K562 (cell line): Measurements from ENCODE around the gene EGFL6. TPM values are rescaled to one million over a fixed set of nuclear protein-coding genes. Genes with fewer than 3 reads are reported as not detected.

Experiments
- BACH1 ChIP-seq: fragments of 200-800 bp; sonication (Bioruptor generic); IDR thresholded peaks from 2 replicates; pipeline ENCODE4 v1.6.1; 2016; ENCODE audit warnings: missing genetic modification characterization, missing compliant biosample characterization
- CEBPG ChIP-seq, 3 experiments: fragments of 200-800 bp in 1 of 3; sonication (Bioruptor generic) in 1 of 3; sonication (generic) in 1 of 3; formaldehyde crosslinking in 1 of 3; IDR thresholded peaks in 2 of 3; conservative IDR thresholded peaks in 1 of 3; 2 replicates each; pipeline versions ENCODE4 v1.6.1 to v1.8.0; 2016 to 2022; ENCODE audit warnings: missing compliant biosample characterization in 2 of 3, missing genetic modification characterization in 2 of 3, mild to moderate bottlenecking in 1 of 3, missing genetic modification reagents in 1 of 3
- ELF4 ChIP-seq: fragments of 450-650 bp; formaldehyde crosslinking; IDR thresholded peaks from 2 replicates; pipeline ENCODE4 v1.4.0; 2022; ENCODE audit warnings: missing genetic modification characterization
- FOXK1 ChIP-seq: sonication (generic); formaldehyde crosslinking; IDR thresholded peaks from 2 replicates; pipeline ENCODE4 v1.8.0; 2022; ENCODE audit warnings: missing genetic modification reagents, mild to moderate bottlenecking, borderline replicate concordance
- GATAD2A ChIP-seq: fragments of 450-650 bp; IDR thresholded peaks from 2 replicates; pipeline ENCODE4 v1.6.1; 2017
- HDGF ChIP-seq: fragments of 450-650 bp; IDR thresholded peaks from 2 replicates; pipeline ENCODE4 v1.6.1; 2016
- HES1 ChIP-seq: fragments of 450-650 bp; IDR thresholded peaks from 2 replicates; pipeline ENCODE4 v1.6.1; 2016; ENCODE audit warnings: low read depth, mild to moderate bottlenecking, moderate library complexity
- HSF4 ChIP-seq: fragments of 250-450 bp; sonication (Bioruptor Pico); IDR thresholded peaks from 2 replicates; pipeline ENCODE4 v2.1.2; 2022; ENCODE audit warnings: mild to moderate bottlenecking, moderate library complexity, borderline replicate concordance
- MNT ChIP-seq, 2 experiments: fragments of 450-650 bp; conservative IDR thresholded peaks; 2 replicates each; pipeline ENCODE4 v1.6.1; 2017; ENCODE audit warnings: mild to moderate bottlenecking in 2 of 2, moderate library complexity in 2 of 2
- MTA2 ChIP-seq: fragments of 450-650 bp; IDR thresholded peaks from 2 replicates; pipeline ENCODE4 v1.6.1; 2016; ENCODE audit warnings: low read depth
- NCOR1 ChIP-seq: fragments of 450-650 bp; IDR thresholded peaks from 2 replicates; pipeline ENCODE4 v1.6.1; 2016; ENCODE audit warnings: mild to moderate bottlenecking, moderate library complexity
- NR2F6 ChIP-seq: fragments of 450-650 bp; formaldehyde crosslinking; IDR thresholded peaks from 2 replicates; pipeline ENCODE4 v1.4.0; 2020; ENCODE audit warnings: mild to moderate bottlenecking
- POLR2AphosphoS5 ChIP-seq: IDR thresholded peaks from 2 replicates; pipeline ENCODE4 v1.6.1; 2011; ENCODE audit warnings: mild to moderate bottlenecking, low read depth, low read length, moderate library complexity; ENCODE audit not compliant: control insufficient read depth, insufficient read depth
- RBM22 ChIP-seq: fragments of 200-400 bp; formaldehyde crosslinking; IDR thresholded peaks from 2 replicates; pipeline ENCODE4 v1.6.1; 2018; ENCODE audit warnings: low read length, low read depth; ENCODE audit not compliant: poor library complexity, severe bottlenecking
- SAFB2 ChIP-seq: fragments of 200-400 bp; formaldehyde crosslinking; IDR thresholded peaks from 2 replicates; pipeline ENCODE4 v1.6.1; 2018; ENCODE audit warnings: borderline replicate concordance, low read length, low read depth, moderate library complexity; ENCODE audit not compliant: severe bottlenecking
- SREBF2 ChIP-seq: sonication (generic); formaldehyde crosslinking; IDR thresholded peaks from 2 replicates; pipeline ENCODE4 v1.4.0; 2020; ENCODE audit warnings: mild to moderate bottlenecking, missing genetic modification reagents
- SRSF7 ChIP-seq: fragments of 200-400 bp; formaldehyde crosslinking; optimal IDR thresholded peaks from 2 replicates; pipeline ENCODE3; 2017; ENCODE audit warnings: mild to moderate bottlenecking, low read depth, low read length
- STAT6 ChIP-seq: sonication (generic); formaldehyde crosslinking; IDR thresholded peaks from 2 replicates; pipeline ENCODE4 v1.8.1; 2023; ENCODE audit warnings: mild to moderate bottlenecking, missing genetic modification reagents
- TEAD2 ChIP-seq: fragments of 450-650 bp; IDR thresholded peaks from 2 replicates; pipeline ENCODE4 v1.6.1; 2016; ENCODE audit warnings: missing genetic modification characterization, control low read depth, missing compliant biosample characterization
- USF2 ChIP-seq: sonication (generic); formaldehyde crosslinking; IDR thresholded peaks from 2 replicates; pipeline ENCODE4 v1.5.0; 2020; ENCODE audit warnings: missing genetic modification reagents
- ZNF133 ChIP-seq: fragments of 250-450 bp; sonication (Bioruptor Pico); IDR thresholded peaks from 2 replicates; pipeline ENCODE4 v1.4.0; 2020; ENCODE audit warnings: mild to moderate bottlenecking
- ZNF184 ChIP-seq: sonication (generic); formaldehyde crosslinking; IDR thresholded peaks from 2 replicates; pipeline ENCODE4 v1.5.0; 2020; ENCODE audit warnings: missing genetic modification reagents
- ZNF354B ChIP-seq: fragments of 250-450 bp; sonication (Bioruptor Pico); IDR thresholded peaks from 2 replicates; pipeline ENCODE4 v1.4.0; 2020
- ZNF507 ChIP-seq: conservative IDR thresholded peaks from 2 replicates; pipeline ENCODE4 v1.6.1; 2017; ENCODE audit warnings: missing genetic modification characterization, missing compliant biosample characterization
- ZNF75A ChIP-seq: fragments of 450-650 bp; formaldehyde crosslinking; IDR thresholded peaks from 2 replicates; pipeline ENCODE4 v1.4.0; 2020; ENCODE audit warnings: mild to moderate bottlenecking
- polyA plus RNA-seq, 8 experiments: library from polyadenylated mRNA; depleted of rRNA in 4 of 8; stranded (reverse) in 5 of 8; unstranded in 3 of 8; fragments of >200 nt; fragmentation: Nextera tagmentation in 2 of 8; fragmentation: Illumina TruSeq in 1 of 8; extraction: Ambion mirVana in 2 of 8; extraction: Trizol in 1 of 8; gene quantifications; 2 replicates each; pipeline versions ENCODE4 v1.2.1 to v1.2.3, GENCODE V29; 2011 to 2014; ENCODE audit warnings: inconsistent platforms in 1 of 8, missing spikeins in 1 of 8
- total RNA-seq, 7 experiments: library from RNA; depleted of rRNA in 6 of 7; stranded (reverse); fragments of >200 nt in 6 of 7; fragmentation: Illumina TruSeq in 2 of 7; extraction: Trizol in 2 of 7; gene quantifications; 2 replicates each; pipeline versions ENCODE4 v1.2.1 to v1.2.3, GENCODE V29; 2011 to 2021; ENCODE audit warnings: low replicate concordance in 1 of 7

The EGFL6 gene
- total and polyA plus RNA-seq, 9 of the 15 experiments (the other 6 are each of a cell fraction or from before 2014, with no cell fraction given): 0.01 TPM; not detected in 8

- no peak for TF ChIP-seq STAT6
- no peak for TF ChIP-seq NR2F6 (CRISPR knock-in tag)
- no peak for TF ChIP-seq ZNF184 (CRISPR knock-in tag)
- no peak for TF ChIP-seq HSF4 (CRISPR knock-in tag)
- TF ChIP-seq MTA2: peak; percentile 87
- peak; percentile 94 for TF ChIP-seq POLR2AphosphoS5
- no peak for TF ChIP-seq ZNF507 (tag)
- TF ChIP-seq HDGF: no peak
- no peak for TF ChIP-seq SREBF2 (CRISPR knock-in tag)
- no peak for TF ChIP-seq ZNF354B (CRISPR knock-in tag)
- TF ChIP-seq HES1: peak; percentile 76; the same call in 1 of the 2 replicates
- peak; percentile 67 for TF ChIP-seq USF2
- peak; percentile 94 for TF ChIP-seq NCOR1
- no peak for TF ChIP-seq RBM22
- TF ChIP-seq MNT (conservative IDR thresholded peaks at IDR 0.05): peak; percentile 85 to 91
- no peak for TF ChIP-seq GATAD2A
- peak; percentile 91; the same call in 1 of the 2 replicates for TF ChIP-seq ELF4
- no peak; the same call in 1 of the 2 replicates for TF ChIP-seq ZNF75A (CRISPR knock-in tag)
- no peak for TF ChIP-seq SRSF7
- TF ChIP-seq FOXK1: no peak
- peak; percentile 20; the same call in 1 of the 2 replicates for TF ChIP-seq CEBPG (CRISPR knock-in tag; IDR thresholded peaks at IDR 0.05)
- TF ChIP-seq CEBPG (tag; conservative IDR thresholded peaks at IDR 0.05 in 1 of 2, IDR thresholded peaks at IDR 0.05 in 1 of 2): peak in 1 of 2 experiments; percentile 41; a peak in 1 of 4 replicates
- no peak for TF ChIP-seq TEAD2 (tag)
- TF ChIP-seq BACH1 (tag): no peak; the same call in 1 of the 2 replicates
- TF ChIP-seq SAFB2: no peak
- no peak for TF ChIP-seq ZNF133 (CRISPR knock-in tag)
Observed at GRCh38 chrX:13647709-13648212, 78.4 kb downstream of the EGFL6 start (continued).
